Heart left ventricle (tissue), 16 donors: ENCODE measurements around the gene PTPRD. TPM values are rescaled to one million over a fixed set of nuclear protein-coding genes. Genes with fewer than 3 reads are reported as not detected.
"Not testable (repeated sequence)": the region's sequence is repeated elsewhere in the genome, so short reads cannot be mapped to it uniquely, and the experiment has no call there.

Source experiments
- ATAC-seq, 4 donors: fragments of 200-7000 bp; cut with Tn5 transposase; one replicate each; pipeline ENCODE4 v1.9.1; 2020 to 2022; ENCODE audit warnings: moderate library complexity in 4 of 4, mild to moderate bottlenecking in 3 of 4, moderate number of reproducible peaks in 1 of 4
- DNase-seq, 5 donors: peaks; one replicate each; pipeline ENCODE4 v3.0.0-alpha.2; 2020
- H3K27ac ChIP-seq, 12 donors: fragments of 200-600 bp; sonication (generic) in 4 of 12; one replicate each; pipeline versions ENCODE4 v1.5.0 to v1.8.0; 2016 to 2022; ENCODE audit warnings: mild to moderate bottlenecking in 2 of 12
- H3K27me3 ChIP-seq, 9 donors: fragments of 200-600 bp; sonication (generic) in 2 of 9; one replicate each; pipeline versions ENCODE4 v1.5.1 to v1.8.0; 2016 to 2022; ENCODE audit warnings: mild to moderate bottlenecking in 3 of 9
- H3K36me3 ChIP-seq, 9 donors: fragments of 200-600 bp; sonication (generic) in 2 of 9; one replicate each; pipeline versions ENCODE4 v1.5.0 to v1.8.0; 2018 to 2022; ENCODE audit warnings: mild to moderate bottlenecking in 2 of 9
- H3K4me1 ChIP-seq, 12 donors: fragments of 200-600 bp; sonication (generic) in 4 of 12; one replicate each; pipeline versions ENCODE4 v1.5.0 to v1.8.0; 2016 to 2022; ENCODE audit warnings: mild to moderate bottlenecking in 3 of 12
- H3K4me3 ChIP-seq, 12 donors: fragments of 200-600 bp; sonication (generic) in 4 of 12; one replicate each; pipeline versions ENCODE4 v1.5.0 to v1.8.0; 2017 to 2022; ENCODE audit warnings: mild to moderate bottlenecking in 9 of 12, moderate library complexity in 4 of 12
- H3K9me3 ChIP-seq, 12 donors: fragments of 200-600 bp; sonication (generic) in 4 of 12; one replicate each; pipeline versions ENCODE4 v1.5.0 to v1.8.0; 2016 to 2022; ENCODE audit warnings: mild to moderate bottlenecking in 1 of 12
- POLR2A ChIP-seq, 2 donors: fragments of 450-650 bp; IDR thresholded peaks; one replicate each; pipeline ENCODE4 v1.6.1; 2017; ENCODE audit warnings: antibody characterized with exemption in 2 of 2, mild to moderate bottlenecking in 2 of 2, moderate library complexity in 2 of 2
- WGBS, 4 donors: extraction: QIAGEN DNeasy Blood & Tissue Kit in 2 of 4; methylation state at CpG; one replicate each; pipeline versions ENCODE4 v1.1.5 to v1.1.7; 2013 to 2018; 5-methylcytosine and 5-hydroxymethylcytosine counted together
- intact Hi-C, 10 donors: fragments of 100-400 bp; cut with DNase I; formaldehyde crosslinking; loops; one replicate each; pipeline versions ENCODE4 v1.11.1 to v1.14.2; 2022
- polyA plus RNA-seq, 2 donors: library from polyadenylated mRNA; stranded (reverse); fragments of 200-250 nt; gene quantifications; one replicate each; pipeline ENCODE4 v1.2.3, GENCODE V29; 2013
- total RNA-seq, 9 donors: library from RNA; depleted of rRNA in 2 of 9; stranded (reverse); fragments of >200 nt in 2 of 9; fragmentation: NEBNext Ultra II Directional in 3 of 9; extraction: Animal tissue kit (Norgen Biotek cat#: 25700) in 3 of 9; gene quantifications; one replicate each; pipeline versions ENCODE4 v1.1.0 to v1.2.4, GENCODE V29; 2016 to 2023
- TF ChIP-seq, protein P1 (sequence below), 12 donors: fragments of 200-600 bp; sonication (generic) in 4 of 12; IDR thresholded peaks; one replicate each; pipeline versions ENCODE4 v1.5.0 to v1.8.0; 2018 to 2022; ENCODE audit warnings: antibody characterized with exemption in 12 of 12, mild to moderate bottlenecking in 5 of 12
- donor health status: ischemic (EF 13 %, LVEDD 7.1; RV severe dilation, severe dysfunction).
- donor health status: healthy with polysubstance abuse.
- donor health status: DM: no; HTN: yes; CAD: no.
- donor health status: DM: no; HTN: no; CAD: no.
- donor health status: ischemic (EF 25% LVEDD 6.9; RV normal size, moderate dysfunction).
- donor health status: ischemic (EF 25% LVEDD 5.7; RV mildly dilated, moderate dysfunction).
- donor health status: healthy.
- donor health status: DM: yes; HTN: yes; CAD: no.
- donor health status: ischemic (EF 35%, LVEDD 5.7; RV mildly dilated, moderate dysfunction).
- donor health status: nonischemic (EF 11% LVEDD 7.7; RV severe dilation, severe dysfunction).
- donor health status: DM: yes; HTN: yes; CAD: no.
- donor health status: PGD.
- donor health status: ischemic (EF 29% LVEDD 5.4; RV normal size, mild dysfunction).
- donor health status: nonischemic (EF 23%, LVEDD 6.1; RV moderate dilation, normal function).

Gene PTPRD
- total and polyA plus RNA-seq, 11 donors: 1.4 to 25.3 (median 15.1) TPM

DNA sequence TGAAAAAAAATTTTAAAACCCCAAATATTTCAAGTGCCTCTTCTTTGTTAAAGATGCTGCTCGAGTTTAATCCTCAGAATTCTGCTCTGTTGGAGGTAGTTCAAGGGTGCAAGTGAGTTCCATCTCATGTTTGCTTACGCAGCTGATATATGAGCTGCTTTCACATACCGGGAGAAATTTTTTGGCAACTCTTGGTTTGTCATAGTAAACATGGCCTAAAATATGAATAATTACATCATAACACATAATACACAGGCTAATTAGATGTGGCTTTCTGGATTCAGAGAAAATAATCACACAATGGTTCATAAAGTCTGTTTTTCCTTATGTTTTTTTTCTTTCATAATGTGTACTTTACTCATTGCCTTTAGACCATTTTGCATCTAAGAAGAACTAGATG lies 1134.1 kb downstream of the PTPRD start:
- no peaks in the 10 kb centered on the region for H3K36me3 ChIP-seq
- 55 to 70% (median 68%) methylated on average over 3 of the region's 3 CpGs for WGBS, 4 donors
- peaks cover 0 to 6% (median 0%) of the 10 kb centered on the region in 12 donors for H3K9me3 ChIP-seq
- ATAC-seq: no peak
- TF ChIP-seq, protein P1, sequence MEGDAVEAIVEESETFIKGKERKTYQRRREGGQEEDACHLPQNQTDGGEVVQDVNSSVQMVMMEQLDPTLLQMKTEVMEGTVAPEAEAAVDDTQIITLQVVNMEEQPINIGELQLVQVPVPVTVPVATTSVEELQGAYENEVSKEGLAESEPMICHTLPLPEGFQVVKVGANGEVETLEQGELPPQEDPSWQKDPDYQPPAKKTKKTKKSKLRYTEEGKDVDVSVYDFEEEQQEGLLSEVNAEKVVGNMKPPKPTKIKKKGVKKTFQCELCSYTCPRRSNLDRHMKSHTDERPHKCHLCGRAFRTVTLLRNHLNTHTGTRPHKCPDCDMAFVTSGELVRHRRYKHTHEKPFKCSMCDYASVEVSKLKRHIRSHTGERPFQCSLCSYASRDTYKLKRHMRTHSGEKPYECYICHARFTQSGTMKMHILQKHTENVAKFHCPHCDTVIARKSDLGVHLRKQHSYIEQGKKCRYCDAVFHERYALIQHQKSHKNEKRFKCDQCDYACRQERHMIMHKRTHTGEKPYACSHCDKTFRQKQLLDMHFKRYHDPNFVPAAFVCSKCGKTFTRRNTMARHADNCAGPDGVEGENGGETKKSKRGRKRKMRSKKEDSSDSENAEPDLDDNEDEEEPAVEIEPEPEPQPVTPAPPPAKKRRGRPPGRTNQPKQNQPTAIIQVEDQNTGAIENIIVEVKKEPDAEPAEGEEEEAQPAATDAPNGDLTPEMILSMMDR (IDR thresholded peaks at IDR 0.05): no peak
- TF ChIP-seq POLR2A (IDR thresholded peaks at IDR 0.05): no peak
- H3K4me1 ChIP-seq: no peaks in the 10 kb centered on the region
- H3K4me3 ChIP-seq: no peak overlapping the region
- DNase-seq: no peak
- no peak overlapping the region for H3K27ac ChIP-seq
- intact Hi-C loops: no loop called here
- H3K27me3 ChIP-seq: no peaks in the 10 kb centered on the region

DNA sequence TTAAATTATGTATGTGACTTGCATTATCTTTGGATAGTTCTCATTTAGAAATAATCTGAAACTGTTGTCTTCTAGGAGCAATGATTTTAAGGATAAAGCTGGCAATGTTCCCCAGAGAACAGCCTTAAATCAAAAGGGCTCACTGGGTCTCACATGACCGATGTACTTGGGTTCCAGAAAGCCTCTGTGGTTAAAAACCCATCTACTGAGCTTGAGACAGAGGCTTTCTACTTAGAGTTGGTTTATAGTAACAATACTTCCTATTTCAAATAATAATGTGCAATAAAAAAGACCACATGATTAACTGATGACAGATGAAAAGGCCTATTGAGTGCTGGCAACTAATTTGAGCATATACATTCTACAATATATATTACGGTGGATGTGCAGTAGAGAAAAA lies 1143.5 kb downstream of the PTPRD start:
- H3K36me3 ChIP-seq: no peaks in the 10 kb centered on the region
- intact Hi-C loops: no loop called here
- H3K9me3 ChIP-seq: peaks cover 0 to 7% (median 0%) of the 10 kb centered on the region in 12 donors
- no peak overlapping the region for H3K4me3 ChIP-seq
- no peak for DNase-seq
- no peaks in the 10 kb centered on the region for H3K27me3 ChIP-seq
- WGBS, 4 donors: 82 to 89% (median 85%) methylated on average over 2 of the region's 2 CpGs
- no peak for ATAC-seq
- H3K27ac ChIP-seq: no peak overlapping the region
- no peak for TF ChIP-seq POLR2A (IDR thresholded peaks at IDR 0.05)
- TF ChIP-seq, protein P1 (IDR thresholded peaks at IDR 0.05): no peak
- H3K4me1 ChIP-seq: no peaks in the 10 kb centered on the region

DNA sequence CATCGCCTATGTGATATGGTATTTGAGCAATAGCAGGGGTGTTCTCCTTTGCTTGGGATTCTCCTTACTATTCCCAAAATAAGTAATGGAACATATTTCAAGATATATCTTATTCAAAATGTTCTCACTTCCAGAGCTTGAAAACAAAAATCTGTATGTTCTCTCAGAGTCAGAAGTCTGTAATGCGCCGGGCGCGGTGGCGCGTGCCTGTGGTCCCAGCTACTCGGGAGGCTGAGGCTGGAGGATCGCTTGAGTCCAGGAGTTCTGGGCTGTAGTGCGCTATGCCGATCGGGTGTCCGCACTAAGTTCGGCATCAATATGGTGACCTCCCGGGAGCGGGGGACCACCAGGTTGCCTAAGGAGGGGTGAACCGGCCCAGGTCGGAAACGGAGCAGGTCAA lies 1170.9 kb downstream of the PTPRD start:
- ATAC-seq, H3K36me3 ChIP-seq, H3K4me1 ChIP-seq, H3K27ac ChIP-seq, H3K4me3 ChIP-seq, H3K27me3 ChIP-seq, DNase-seq, intact Hi-C loops: not testable (repeated sequence)
- 91 to 98% (median 95%) methylated on average over 16 to 19 of the region's 19 CpGs for WGBS, 4 donors
- peaks cover 0 to 11% (median 0%) of the 10 kb centered on the region in 12 donors for H3K9me3 ChIP-seq

DNA sequence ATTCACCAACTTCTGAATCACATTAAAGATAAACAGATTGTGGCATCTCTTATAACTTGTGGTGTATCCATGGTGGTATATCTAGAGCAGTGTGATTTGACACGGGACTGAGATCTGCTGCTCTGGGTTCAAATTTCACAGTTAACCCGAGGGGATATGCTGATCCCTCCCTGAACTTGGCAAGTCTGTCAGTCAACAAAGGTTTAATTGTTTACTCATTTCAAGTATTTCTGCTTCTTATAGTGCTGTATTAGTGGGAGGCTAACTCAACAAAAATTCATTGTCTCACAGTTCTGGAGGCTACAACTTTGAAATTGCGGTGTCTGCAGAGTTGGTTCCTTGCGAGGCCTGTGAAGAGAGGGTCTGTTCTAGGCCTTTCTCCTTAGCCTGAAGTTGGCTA lies 1175.2 kb downstream of the PTPRD start:
- no peak overlapping the region for H3K4me3 ChIP-seq
- no peaks in the 10 kb centered on the region for H3K27me3 ChIP-seq
- intact Hi-C loops: no loop called here
- H3K36me3 ChIP-seq: no peaks in the 10 kb centered on the region
- H3K4me1 ChIP-seq: no peaks in the 10 kb centered on the region
- no peak for DNase-seq
- TF ChIP-seq POLR2A (IDR thresholded peaks at IDR 0.05): no peak
- TF ChIP-seq, protein P1 (IDR thresholded peaks at IDR 0.05): no peak
- WGBS, 4 donors: 66 to 76% (median 71%) methylated on average over 4 of the region's 4 CpGs
- no peak for ATAC-seq
- no peak overlapping the region for H3K27ac ChIP-seq
- H3K9me3 ChIP-seq: peaks cover 0 to 5% (median 0%) of the 10 kb centered on the region in 12 donors

DNA sequence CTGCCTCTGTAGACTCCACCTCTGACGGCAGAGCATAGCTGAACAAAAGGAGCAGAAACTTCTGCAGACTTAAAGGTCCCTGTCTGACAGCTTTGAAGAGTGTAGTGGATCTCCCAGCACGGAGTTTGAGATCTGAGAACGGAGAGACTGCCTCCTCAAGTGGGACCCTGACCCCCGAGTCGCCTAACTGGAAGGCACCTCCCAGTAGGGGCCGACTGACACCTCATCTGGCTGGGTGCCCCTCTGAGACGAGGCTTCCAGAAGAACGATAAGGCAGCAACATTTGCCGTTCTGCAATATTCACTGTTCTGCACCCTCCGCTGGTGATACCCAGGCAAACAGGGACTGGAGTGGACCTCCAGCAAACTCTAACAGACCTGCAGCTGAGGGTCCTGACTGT lies 1186.3 kb downstream of the PTPRD start:
- H3K9me3 ChIP-seq, H3K27me3 ChIP-seq, ATAC-seq, H3K27ac ChIP-seq, intact Hi-C loops, H3K4me3 ChIP-seq, H3K4me1 ChIP-seq, DNase-seq, H3K36me3 ChIP-seq: not testable (repeated sequence)
- WGBS, 4 donors: 84 to 91% (median 86%) methylated on average over 9 to 10 of the region's 10 CpGs
